Endothelial cell of umbilical vein (primary cell): Measurements from ENCODE around the gene SOCS7. TPM values are rescaled to one million over a fixed set of nuclear protein-coding genes. Genes with fewer than 3 reads are reported as not detected.

ENCODE experiments used
- BruUV-seq: library from RNA; stranded (reverse); fragments of 400-500 nt; replicated peaks from 2 replicates; lab custom pipeline; 2021; lab: Mats Ljungman, UMichigan
- CTCF ChIA-PET: fragments of 300-600, 350-600 bp; sonication (Branson Sonifier 250); formaldehyde crosslinking; loops from one replicate; lab custom pipeline; 2021; ENCODE audit warnings: antibody characterized with exemption, inconsistent platforms; lab: Charles Lee
- POLR2A ChIA-PET: fragments of 300-600, 350-600 bp; sonication (Branson Sonifier 250); formaldehyde crosslinking; loops from one replicate; lab custom pipeline; 2021; ENCODE audit warnings: antibody characterized with exemption, inconsistent platforms; lab: Charles Lee
- DNase-seq: peaks from one replicate; pipeline ENCODE4 v3.0.0-alpha.2; 2011; ENCODE audit warnings: low read depth, low spot score
- FAIRE-seq: peaks from 2 replicates; lab custom pipeline; 2011; peaks lifted over from hg19 to GRCh38; lab: Jason Lieb, UNC
- H2AFZ ChIP-seq: 2 replicates; pipeline ENCODE4 v1.6.0; 2012; ENCODE audit warnings: low read depth, low read length, control low read depth, inconsistent platforms
- H3K27ac ChIP-seq: 2 replicates; pipeline ENCODE4 v1.5.1; 2011; ENCODE audit warnings: low read depth, mild to moderate bottlenecking, control low read depth, low read length, moderate library complexity; ENCODE audit not compliant: insufficient read depth
- H3K27me3 ChIP-seq, 2 experiments: 2 replicates each; pipeline versions ENCODE4 v1.6.0 to v1.6.1; 2011; ENCODE audit warnings: low read length in 2 of 2, mixed read lengths in 1 of 2; ENCODE audit not compliant: control insufficient read depth in 2 of 2, insufficient read depth in 2 of 2
- H3K36me3 ChIP-seq, 2 experiments: 2 replicates in 1 of 2; 3 replicates in 1 of 2; pipeline ENCODE4 v1.5.1; 2011; ENCODE audit warnings: low read length in 2 of 2, mild to moderate bottlenecking in 1 of 2, moderate library complexity in 1 of 2; ENCODE audit not compliant: control insufficient read depth in 2 of 2, insufficient read depth in 2 of 2; ENCODE audit errors: extremely low read depth in 1 of 2
- H3K4me1 ChIP-seq: 3 replicates; pipeline ENCODE4 v1.5.1; 2011; ENCODE audit warnings: mild to moderate bottlenecking, low read length; ENCODE audit not compliant: control insufficient read depth, insufficient read depth; ENCODE audit errors: extremely low read depth
- H3K4me2 ChIP-seq: 2 replicates; pipeline ENCODE4 v1.6.1; 2011; ENCODE audit warnings: low read length, control low read depth, mixed read lengths; ENCODE audit not compliant: insufficient read depth
- H3K4me3 ChIP-seq, 3 experiments: fragments of 200-600 bp in 1 of 3; sonication (generic), shearing (Covaris generic) in 1 of 3; replicated peaks in 1 of 3; 2 replicates each; pipeline ENCODE4 v1.5.1; 2011 to 2016; ENCODE audit warnings: control low read depth in 3 of 3, low read length in 3 of 3, mild to moderate bottlenecking in 2 of 3, inconsistent platforms in 1 of 3, low read depth in 1 of 3, moderate library complexity in 1 of 3; ENCODE audit not compliant: insufficient read depth in 1 of 3
- H3K79me2 ChIP-seq: 2 replicates; pipeline ENCODE4 v1.6.0; 2012; ENCODE audit warnings: low read length, inconsistent platforms; ENCODE audit not compliant: control insufficient read depth, insufficient read depth
- H3K9ac ChIP-seq: replicated peaks from 2 replicates; pipeline ENCODE3; 2011; ENCODE audit warnings: low read length, control low read depth; ENCODE audit not compliant: insufficient read depth; ENCODE audit errors: extremely low read depth
- H3K9me1 ChIP-seq: replicated peaks from 3 replicates; pipeline ENCODE4 v1.6.0; 2011; ENCODE audit warnings: mild to moderate bottlenecking, low read length; ENCODE audit not compliant: control insufficient read depth, insufficient read depth; ENCODE audit errors: extremely low read depth
- H3K9me3 ChIP-seq: replicated peaks from 2 replicates; pipeline ENCODE4 v1.5.1; 2012; ENCODE audit warnings: low read length, inconsistent platforms; ENCODE audit not compliant: control insufficient read depth, insufficient read depth
- H4K20me1 ChIP-seq: replicated peaks from 2 replicates; pipeline ENCODE3; 2011; ENCODE audit warnings: mild to moderate bottlenecking, low read length; ENCODE audit not compliant: control insufficient read depth, insufficient read depth; ENCODE audit errors: extremely low read depth
- CTCF ChIP-seq, 2 donors: IDR thresholded peaks; 1 replicate in 1 of 2; 2 replicates in 1 of 2; pipeline ENCODE4 v1.5.1; 2011; ENCODE audit warnings: low read length in 2 of 2, mild to moderate bottlenecking in 2 of 2, moderate library complexity in 2 of 2, control low read depth in 1 of 2, inconsistent platforms in 1 of 2, low read depth in 1 of 2; ENCODE audit not compliant: insufficient read depth in 1 of 2; ENCODE audit errors: extremely low read depth in 1 of 2
- EZH2 ChIP-seq: IDR thresholded peaks from 2 replicates; pipeline ENCODE4 v1.6.1; 2012; ENCODE audit warnings: borderline replicate concordance, low read depth, mild to moderate bottlenecking, moderate library complexity, low read length, inconsistent platforms; ENCODE audit not compliant: severe bottlenecking
- FOS ChIP-seq: IDR thresholded peaks from 2 replicates; pipeline ENCODE4 v1.6.1; 2011; ENCODE audit warnings: mild to moderate bottlenecking, low read length, moderate library complexity, borderline replicate concordance; ENCODE audit not compliant: insufficient read depth
- GATA2 ChIP-seq: IDR thresholded peaks from 2 replicates; pipeline ENCODE4 v1.7.0; 2011; ENCODE audit warnings: low read depth, mild to moderate bottlenecking, moderate library complexity, mixed read lengths, low read length; ENCODE audit not compliant: insufficient read length, insufficient read depth
- JUN ChIP-seq: IDR thresholded peaks from 2 replicates; pipeline ENCODE4 v1.6.1; 2011; ENCODE audit warnings: borderline replicate concordance, low read depth; ENCODE audit not compliant: insufficient read length, insufficient read depth
- MAX ChIP-seq: IDR thresholded peaks from 2 replicates; pipeline ENCODE4 v1.6.1; 2011; ENCODE audit not compliant: insufficient read depth, insufficient read length
- MYC ChIP-seq: IDR thresholded peaks from one replicate; pipeline ENCODE4 v1.6.1; 2011; ENCODE audit warnings: mild to moderate bottlenecking, low read depth, low read length
- POLR2A ChIP-seq: IDR thresholded peaks from 2 replicates; pipeline ENCODE4 v1.6.1; 2012; ENCODE audit warnings: low read depth, mild to moderate bottlenecking, control low read depth, low read length
- POLR2AphosphoS5 ChIP-seq: IDR thresholded peaks from 2 replicates; pipeline ENCODE4 v1.6.1; 2012; ENCODE audit warnings: low read depth, mild to moderate bottlenecking, control low read depth, low read length, moderate library complexity; ENCODE audit not compliant: insufficient read depth
- dilution Hi-C: fragments of 300-500 bp; cut with MboI; formaldehyde crosslinking; loops from one replicate; pipeline ENCODE4 v1.15.0; 2019; ENCODE audit warnings: low sequenced_read_pairs; ENCODE audit not compliant: extremely low pct_ligation_motif_present
- intact Hi-C: fragments of 100-400 bp; cut with micrococcal nuclease; formaldehyde crosslinking; loops from one replicate; pipeline ENCODE4 v1.10.0; 2022
- polyA plus RNA-seq, 4 experiments: library from polyadenylated mRNA; depleted of rRNA in 3 of 4; stranded (reverse) in 3 of 4; unstranded in 1 of 4; fragments of >200 nt; gene quantifications; 2 replicates each; pipeline versions ENCODE4 v1.2.1 to v1.2.3, GENCODE V29; 2011 to 2012; ENCODE audit warnings: missing spikeins in 1 of 4
- total RNA-seq: library from RNA; stranded (reverse); gene quantifications from 2 replicates; pipeline ENCODE4 v1.2.3, GENCODE V29; 2021

The SOCS7 gene
- total and polyA plus RNA-seq, 2 donors (not counting 3 experiments of a cell fraction or from before 2014, with no cell fraction given) = 5.9 to 10.4 TPM

GRCh38 chr17:38345743-38346142 lies 5.9 kb upstream of the SOCS7 start:
- DNase-seq (no peak), FAIRE-seq (no peak)
- ChIA-PET CTCF (interaction anchor here (1.5 to 5.5 kb wide), 2 partner anchors 12 to 66 kb away, joined by 3 to 365 read pairs; no protein-coding TSS in a partner anchor), POLR2A (no interaction called here)
- H3K4me2 ChIP-seq = no peak overlapping the region
- peaks cover 0 to 3% of the 10 kb centered on the region in 2 experiments for H3K27me3 ChIP-seq
- no peaks in the 10 kb centered on the region for H3K9me3 ChIP-seq
- no peak overlapping the region for H3K9ac ChIP-seq
- TF ChIP-seq MYC = no peak
- no peak for TF ChIP-seq EZH2
- TF ChIP-seq FOS = no peak
- no peak for TF ChIP-seq CTCF (IDR thresholded peaks at IDR 0.05; ENCODE audit: extremely low read depth in 1 of 2, insufficient read depth in 1 of 2, low read depth in 1 of 2, low read length in 2 of 2)
- TF ChIP-seq MAX = no peak
- no peak for TF ChIP-seq POLR2AphosphoS5
- no peak for TF ChIP-seq JUN
- no peak for TF ChIP-seq GATA2
- no peak for TF ChIP-seq POLR2A
- dilution Hi-C loops (no loop called here), intact Hi-C loops (no loop called here)
- H3K79me2 ChIP-seq = no peaks in the 10 kb centered on the region
- no peaks in the 10 kb centered on the region for H4K20me1 ChIP-seq
- H3K4me1 ChIP-seq = no peaks in the 10 kb centered on the region
- no peak overlapping the region for H3K27ac ChIP-seq
- no peak overlapping the region for H2AFZ ChIP-seq
- no TSS peak for BruUV-seq
- no peaks in the 10 kb centered on the region for H3K36me3 ChIP-seq
- H3K4me3 ChIP-seq = no peak overlapping the region
- no peaks in the 10 kb centered on the region for H3K9me1 ChIP-seq
